ENCODE results near the gene CEP128.
A peak's percentile ranks its signal among the peaks of the same experiment; 100 is the strongest.

The CEP128 gene

DNA sequence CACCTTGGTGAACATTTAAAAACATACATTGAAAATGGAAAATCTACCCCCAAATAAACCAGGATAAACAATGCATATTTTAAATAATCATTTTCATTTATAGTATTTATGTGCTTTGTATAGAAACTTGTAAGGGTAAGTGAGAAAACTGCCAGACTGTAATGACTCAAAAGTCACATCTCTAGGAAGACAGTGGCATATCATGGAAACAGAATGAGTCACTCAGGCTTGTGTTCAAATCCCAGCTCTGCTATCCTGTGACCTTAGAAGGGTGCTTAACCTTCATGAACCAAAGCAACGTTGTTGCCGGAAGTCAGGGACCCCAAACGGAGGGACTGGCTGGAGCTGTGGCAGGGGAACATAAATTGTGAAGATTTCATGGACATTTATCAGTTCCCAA is 142.7 kb downstream of the CEP128 start:
- no peak for TF ChIP-seq CTCF (IDR thresholded peaks at IDR 0.05; ENCODE audit: low read depth, low read length, missing control alignments)
- no peak overlapping the region for H3K4me3 ChIP-seq (ENCODE audit: low read depth, low read length)
- in situ Hi-C loops (cut with HindIII; ENCODE audit: low sequenced_read_pairs), result no loop called here
- no peak for DNase-seq (ENCODE audit: low read depth)

- in situ Hi-C loops (cut with HindIII; ENCODE audit: low sequenced_read_pairs), result no loop called here
- no peak for TF ChIP-seq CTCF (IDR thresholded peaks at IDR 0.05; ENCODE audit: low read depth, low read length, missing control alignments)
- DNase-seq (ENCODE audit: low read depth), result no peak
- H3K4me3 ChIP-seq (ENCODE audit: low read depth, low read length), result no peak overlapping the region
Measured at GRCh38 chr14:80798211-80798610, 143.3 kb downstream of the CEP128 start.

DNA sequence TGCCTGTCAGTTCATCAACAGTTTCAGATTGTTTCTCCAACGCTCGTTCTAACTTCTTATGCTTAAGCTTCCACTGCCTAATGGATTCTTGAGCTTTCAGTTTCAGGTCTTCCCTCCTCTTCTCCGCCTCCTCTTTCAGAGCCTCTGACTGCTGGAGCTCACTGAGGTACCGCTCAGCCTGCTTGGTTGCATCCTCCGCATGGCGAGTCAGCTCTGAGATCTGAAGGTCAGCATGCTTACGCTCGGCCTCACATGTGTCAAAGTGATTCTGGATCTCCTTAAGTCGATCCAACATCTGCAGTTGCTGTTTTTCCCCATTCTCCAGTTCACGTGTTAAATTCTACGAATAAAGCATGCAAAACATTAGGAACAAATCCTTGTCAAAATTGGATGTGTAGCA is 148.8 kb downstream of the CEP128 start:
- DNase-seq (ENCODE audit: low read depth), result no peak
- no peak for TF ChIP-seq CTCF (IDR thresholded peaks at IDR 0.05; ENCODE audit: low read depth, low read length, missing control alignments)
- in situ Hi-C loops (cut with HindIII; ENCODE audit: low sequenced_read_pairs), result no loop called here
- no peak overlapping the region for H3K4me3 ChIP-seq (ENCODE audit: low read depth, low read length)

DNA sequence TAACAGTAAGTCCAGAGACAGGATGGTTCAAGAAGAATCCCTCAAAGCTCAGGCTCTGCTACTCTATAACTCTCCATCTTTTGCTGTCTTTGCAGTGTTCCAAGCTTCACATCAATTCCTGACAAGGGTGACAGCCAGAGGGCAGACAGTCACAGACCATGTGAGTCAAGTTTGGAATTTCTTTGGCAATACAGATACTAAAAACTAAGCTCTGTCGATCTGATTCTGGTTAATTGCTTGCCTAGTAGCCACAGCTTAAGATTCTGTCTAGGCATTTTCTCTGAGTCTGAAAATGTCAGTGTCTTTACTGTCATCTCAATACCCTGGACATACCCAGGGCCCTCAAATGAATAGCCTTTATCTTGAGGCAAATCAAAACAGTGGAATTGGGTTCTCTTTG is 153.7 kb downstream of the CEP128 start:
- H3K4me3 ChIP-seq (ENCODE audit: low read depth, low read length), result no peak overlapping the region
- no peak for DNase-seq (ENCODE audit: low read depth)
- in situ Hi-C loops (cut with HindIII; ENCODE audit: low sequenced_read_pairs), result no loop called here
- TF ChIP-seq CTCF (IDR thresholded peaks at IDR 0.05; ENCODE audit: low read depth, low read length, missing control alignments), result no peak

DNA sequence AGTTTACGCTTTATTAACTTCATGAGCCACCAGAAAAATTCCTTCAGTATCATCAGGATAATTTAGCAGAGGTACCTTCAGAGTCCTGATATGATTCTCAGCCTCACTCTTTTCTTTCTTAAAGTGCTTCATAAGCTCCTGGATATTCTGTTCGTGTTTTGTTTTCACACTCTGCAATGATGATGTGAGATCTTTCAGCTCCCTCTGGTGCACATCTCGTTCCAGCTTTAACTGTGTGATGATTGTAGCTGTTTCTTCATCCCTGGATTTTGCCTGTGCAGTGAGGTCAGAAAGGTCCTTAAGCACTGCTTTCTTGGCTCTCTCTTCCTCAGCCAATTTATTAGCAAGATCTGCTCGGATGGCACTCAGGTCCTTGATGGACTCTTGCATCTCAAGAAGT is 156.7 kb downstream of the CEP128 start:
- peak; percentile 4 for DNase-seq (ENCODE audit: low read depth)
- no peak overlapping the region for H3K4me3 ChIP-seq (ENCODE audit: low read depth, low read length)
- in situ Hi-C loops (cut with HindIII; ENCODE audit: low sequenced_read_pairs), result no loop called here
- no peak for TF ChIP-seq CTCF (IDR thresholded peaks at IDR 0.05; ENCODE audit: low read depth, low read length, missing control alignments)

GRCh38 chr14:80781972-80782367 is 159.6 kb downstream of the CEP128 start:
- H3K4me3 ChIP-seq (ENCODE audit: low read depth, low read length), result no peak overlapping the region
- no peak for TF ChIP-seq CTCF (IDR thresholded peaks at IDR 0.05; ENCODE audit: low read depth, low read length, missing control alignments)
- DNase-seq (ENCODE audit: low read depth), result peak; percentile 4
- in situ Hi-C loops (cut with HindIII; ENCODE audit: low sequenced_read_pairs), result no loop called here

GRCh38 chr14:80780500-80780899 is 161.0 kb downstream of the CEP128 start:
- DNase-seq (ENCODE audit: low read depth), result no peak
- in situ Hi-C loops (cut with HindIII; ENCODE audit: low sequenced_read_pairs), result no loop called here
- no peak overlapping the region for H3K4me3 ChIP-seq (ENCODE audit: low read depth, low read length)
- TF ChIP-seq CTCF (IDR thresholded peaks at IDR 0.05; ENCODE audit: low read depth, low read length, missing control alignments), result no peak

Measured in astrocyte of the cerebellum (primary cell).